ENCODE results near the gene TIGD3. TPM values are rescaled to one million over a fixed set of nuclear protein-coding genes. Genes with fewer than 3 reads are reported as not detected.

The TIGD3 gene
- total and polyA plus RNA-seq, 10 of the 15 experiments (the other 5 are each of a cell fraction or from before 2014, with no cell fraction given): 0.13 to 1.4 (median 0.57) TPM

DNA sequence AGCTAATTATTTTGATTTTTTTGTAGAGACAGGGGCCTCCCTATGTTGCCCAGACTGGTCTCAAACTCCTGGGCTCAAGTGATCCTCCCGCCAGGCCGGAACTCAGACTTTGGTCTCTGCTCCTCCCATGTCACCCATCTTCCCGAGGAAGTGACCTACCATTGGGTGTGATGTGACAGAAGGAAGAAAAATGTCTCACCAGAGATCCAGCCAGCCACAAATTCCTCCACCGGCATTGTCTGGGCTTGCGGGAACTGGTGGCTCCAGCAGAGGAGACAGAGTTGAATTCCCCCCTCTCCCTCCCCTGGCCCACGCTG, 27.1 kb downstream of the TIGD3 start:
- FAIRE-seq (peak; percentile 86), DNase-seq (ENCODE audit: low read depth, low spot score) (no peak), ATAC-seq (peak; percentile 29)
- in situ Hi-C loops (cut with MboI): no loop called here
- H3K4me3 ChIP-seq: peak overlapping the region; percentile 90
- peaks cover 58% of the 10 kb centered on the region for H3K4me1 ChIP-seq (ENCODE audit: control insufficient read depth, insufficient read depth, low read length)
- RAD21 ChIA-PET (ENCODE audit: unreplicated experiment): interaction anchor here (0.6 to 3.4 kb wide), 12 partner anchors 15 to 129 kb away, joined by 3 to 23 read pairs (median 3); partner anchors contain the start of gene NEAT1
- H4K20me1 ChIP-seq (ENCODE audit: control insufficient read depth, insufficient read depth): no peaks in the 10 kb centered on the region
- CTCF ChIA-PET: interaction anchor here (0.6 to 3.1 kb wide), 14 partner anchors 20 to 233 kb away, joined by 3 to 16 read pairs (median 4); partner anchors contain the start of gene MALAT1
- peaks cover 0 to 3% of the 10 kb centered on the region in 2 experiments; a peak in 2 of 4 replicates for H3K36me3 ChIP-seq (ENCODE audit: control insufficient read depth in 2 of 2, insufficient read depth in 2 of 2, low read length in 1 of 2)
- intact Hi-C loops (cut with micrococcal nuclease; ENCODE audit: unreplicated experiment): loop anchor here (2.0 to 5.0 kb wide), 2 partner anchors 35 to 116 kb away; partner anchors contain the start of gene MALAT1
- H3K9me3 ChIP-seq (replicated peaks; ENCODE audit: control insufficient read depth, insufficient read depth, low read length): no peaks in the 10 kb centered on the region
- no TSS peak for BruUV-seq (replicated peaks)
- H3K79me2 ChIP-seq (ENCODE audit: control insufficient read depth, insufficient read depth, low read length): peaks cover 19% of the 10 kb centered on the region
- WGBS (ENCODE audit: insufficient coverage, insufficient replicate concordance, low lambda C conversion rate, missing lambda C conversion rate): 2% methylated on average over 6 of the region's 6 CpGs
- H3K27ac ChIP-seq (ENCODE audit: control insufficient read depth, insufficient read depth): peak overlapping the region; percentile 99
- H3K27me3 ChIP-seq (replicated peaks in 1 of 2; ENCODE audit: control insufficient read depth in 2 of 2, insufficient read depth in 2 of 2, low read length in 1 of 2): no peaks in the 10 kb centered on the region
- POLR2A ChIA-PET: interaction anchor here (0.5 to 0.9 kb wide), 10 partner anchors 9 to 446 kb away, joined by 3 to 8 read pairs (median 6); no protein-coding TSS in a partner anchor
- peak overlapping the region; percentile 67 for H2AFZ ChIP-seq (ENCODE audit: control insufficient read depth, low read depth, low read length)
- peak overlapping the region; percentile 98 for H3K9ac ChIP-seq (ENCODE audit: control insufficient read depth, insufficient read depth, low read length)
- SMC1A ChIA-PET (ENCODE audit: uncharacterized antibody, unreplicated experiment): interaction anchor here (1.1 to 4.1 kb wide), 4 partner anchors 34 to 115 kb away, joined by 3 to 20 read pairs (median 8); no protein-coding TSS in a partner anchor
- peak overlapping the region; percentile 99 for H3K4me2 ChIP-seq (ENCODE audit: control insufficient read depth, insufficient read depth)
- TF ChIP-seq RELB (IDR thresholded peaks at IDR 0.05; ENCODE audit: low read depth) (peak; percentile 18; the same call in 1 of the 2 replicates), ELK1 (IDR thresholded peaks at IDR 0.05; ENCODE audit: low read depth, low read length) (no peak), E2F4 (IDR thresholded peaks at IDR 0.05; ENCODE audit: low read depth, low read length) (no peak), ZNF687 (IDR thresholded peaks at IDR 0.05) (peak; percentile 28), MTA2 (IDR thresholded peaks at IDR 0.05; ENCODE audit: low read depth) (no peak), SPI1 (IDR thresholded peaks at IDR 0.05; ENCODE audit: borderline replicate concordance, insufficient read depth, low read depth, low read length) (peak; percentile 43; the same call in 1 of the 2 replicates), JUNB (IDR thresholded peaks at IDR 0.05) (no peak), SREBF2 (IDR thresholded peaks at IDR 0.05; ENCODE audit: low read length) (no peak), CHD1 (IDR thresholded peaks at IDR 0.05; ENCODE audit: low read depth, low read length) (no peak), POLR2AphosphoS5 (IDR thresholded peaks at IDR 0.05; ENCODE audit: low read length) (0 out of 2 replicates have a peak, but pooled peaks have one; percentile 20)
